ENCODE measurements around the gene FALEC. TPM values are rescaled to one million over a fixed set of nuclear protein-coding genes. Genes with fewer than 3 reads are reported as not detected.

Gene FALEC
- total RNA-seq, 1 donor from 2014 or later = not detected

GRCh38 chr1:150511551-150511950 lies 4.0 kb upstream of the FALEC start:
- no peak for DNase-seq (ENCODE audit: low spot score)
- peaks cover 30% of the 10 kb centered on the region for H3K4me1 Mint-ChIP-seq (ENCODE audit: low read depth)
- no peaks in the 10 kb centered on the region for H3K9me3 Mint-ChIP-seq (ENCODE audit: low read depth)
- TF ChIP-seq CTCF (IDR thresholded peaks at IDR 0.05) = no peak
- no peak overlapping the region for H3K4me3 Mint-ChIP-seq (ENCODE audit: unreplicated experiment)
- no peak overlapping the region for H3K27ac Mint-ChIP-seq (ENCODE audit: unreplicated experiment)
- peaks cover 11% of the 10 kb centered on the region for H3K36me3 Mint-ChIP-seq (ENCODE audit: low read depth)
- H3K27me3 Mint-ChIP-seq (ENCODE audit: low read depth) = no peaks in the 10 kb centered on the region

GRCh38 chr1:150511985-150512660 lies 3.4 kb upstream of the FALEC start:
- no peak for DNase-seq (ENCODE audit: low spot score)
- TF ChIP-seq CTCF (IDR thresholded peaks at IDR 0.05) = no peak
- Mint-ChIP-seq H3K27me3 (ENCODE audit: low read depth) (no peaks in the 10 kb centered on the region), H3K4me1 (ENCODE audit: low read depth) (peaks cover 28% of the 10 kb centered on the region), H3K27ac (ENCODE audit: unreplicated experiment) (no peak overlapping the region), H3K4me3 (ENCODE audit: unreplicated experiment) (no peak overlapping the region), H3K9me3 (ENCODE audit: low read depth) (no peaks in the 10 kb centered on the region), H3K36me3 (ENCODE audit: low read depth) (peaks cover 10% of the 10 kb centered on the region)

GRCh38 chr1:150512846-150513245 lies 2.7 kb upstream of the FALEC start:
- DNase-seq (ENCODE audit: low spot score) = no peak
- TF ChIP-seq CTCF (IDR thresholded peaks at IDR 0.05) = no peak
- Mint-ChIP-seq H3K4me1 (ENCODE audit: low read depth) (peaks cover 23% of the 10 kb centered on the region), H3K4me3 (ENCODE audit: unreplicated experiment) (no peak overlapping the region), H3K27ac (ENCODE audit: unreplicated experiment) (no peak overlapping the region), H3K27me3 (ENCODE audit: low read depth) (no peaks in the 10 kb centered on the region), H3K9me3 (ENCODE audit: low read depth) (no peaks in the 10 kb centered on the region), H3K36me3 (ENCODE audit: low read depth) (peaks cover 10% of the 10 kb centered on the region)

- Mint-ChIP-seq H3K4me1 (ENCODE audit: low read depth) (peaks cover 19% of the 10 kb centered on the region), H3K27ac (ENCODE audit: unreplicated experiment) (peak overlapping the region; percentile 61), H3K36me3 (ENCODE audit: low read depth) (peaks cover 10% of the 10 kb centered on the region), H3K9me3 (ENCODE audit: low read depth) (no peaks in the 10 kb centered on the region), H3K4me3 (ENCODE audit: unreplicated experiment) (no peak overlapping the region), H3K27me3 (ENCODE audit: low read depth) (no peaks in the 10 kb centered on the region)
- no peak for TF ChIP-seq CTCF (IDR thresholded peaks at IDR 0.05)
- no peak for DNase-seq (ENCODE audit: low spot score)
Measured at GRCh38 chr1:150513351-150513791, 2.2 kb upstream of the FALEC start.

GRCh38 chr1:150514260-150514659 lies 1.3 kb upstream of the FALEC start:
- Mint-ChIP-seq H3K4me1 (ENCODE audit: low read depth) (peaks cover 19% of the 10 kb centered on the region), H3K4me3 (ENCODE audit: unreplicated experiment) (peak overlapping the region; percentile 87), H3K27ac (ENCODE audit: unreplicated experiment) (peak overlapping the region; percentile 91), H3K9me3 (ENCODE audit: low read depth) (no peaks in the 10 kb centered on the region), H3K27me3 (ENCODE audit: low read depth) (no peaks in the 10 kb centered on the region), H3K36me3 (ENCODE audit: low read depth) (peaks cover 10% of the 10 kb centered on the region)
- DNase-seq (ENCODE audit: low spot score) = no peak
- TF ChIP-seq CTCF (IDR thresholded peaks at IDR 0.05) = no peak
